Astrocyte of the spinal cord (primary cell): Measurements from ENCODE around the gene GPR108.

ENCODE experiments used
- DNase-seq: peaks from one replicate; pipeline ENCODE4 v3.0.0; 2011; ENCODE audit warnings: low read depth, low spot score
- H3K4me3 ChIP-seq: 2 replicates; pipeline ENCODE4 v1.5.1; 2011; ENCODE audit warnings: low read depth, mild to moderate bottlenecking, low read length, moderate library complexity
- in situ Hi-C: cut with HindIII; loops from 2 replicates; pipeline ENCODE4 v1.10.0; 2017; ENCODE audit warnings: low sequenced_read_pairs
- TF ChIP-seq, protein P1 (sequence below): IDR thresholded peaks from 2 replicates; pipeline ENCODE4 v1.5.1; 2012; ENCODE audit warnings: low read depth, mild to moderate bottlenecking, low read length, inconsistent platforms

The GPR108 gene

DNA sequence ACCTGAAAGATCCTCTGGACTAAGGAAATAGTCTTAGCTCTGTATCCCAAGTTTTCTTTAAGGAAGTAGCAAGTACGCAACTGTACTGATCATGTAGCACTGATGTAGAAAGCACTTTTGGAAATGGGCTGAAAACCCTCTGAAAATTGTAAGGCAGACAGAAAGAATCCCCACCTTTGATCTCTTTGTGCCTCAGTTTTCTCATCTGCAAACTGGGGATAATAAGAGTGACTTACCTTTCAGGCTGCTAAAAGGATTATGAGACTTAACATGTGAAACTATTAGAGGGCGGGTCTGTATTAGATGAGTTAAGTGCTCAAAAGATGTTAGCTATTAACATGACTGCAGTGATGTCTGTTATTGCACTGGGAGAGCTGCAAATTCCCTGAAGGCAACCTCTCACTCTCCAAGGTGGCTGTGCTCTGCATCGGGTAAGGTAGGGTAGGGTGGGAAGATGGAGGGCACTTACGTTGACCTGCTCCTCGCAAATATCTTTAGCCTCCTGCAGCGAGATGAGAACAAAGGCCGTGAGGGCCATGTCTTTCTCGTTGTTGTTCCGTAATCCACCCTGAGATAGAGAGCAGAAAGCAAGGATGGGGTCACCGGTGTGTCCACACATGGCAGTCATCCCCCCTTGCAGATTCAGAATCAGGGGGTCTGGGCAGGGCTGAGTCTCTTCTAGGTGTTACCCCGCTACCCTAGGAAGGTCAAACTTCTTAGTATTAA lies 47.1 kb downstream of the GPR108 start:
- TF ChIP-seq, protein P1, sequence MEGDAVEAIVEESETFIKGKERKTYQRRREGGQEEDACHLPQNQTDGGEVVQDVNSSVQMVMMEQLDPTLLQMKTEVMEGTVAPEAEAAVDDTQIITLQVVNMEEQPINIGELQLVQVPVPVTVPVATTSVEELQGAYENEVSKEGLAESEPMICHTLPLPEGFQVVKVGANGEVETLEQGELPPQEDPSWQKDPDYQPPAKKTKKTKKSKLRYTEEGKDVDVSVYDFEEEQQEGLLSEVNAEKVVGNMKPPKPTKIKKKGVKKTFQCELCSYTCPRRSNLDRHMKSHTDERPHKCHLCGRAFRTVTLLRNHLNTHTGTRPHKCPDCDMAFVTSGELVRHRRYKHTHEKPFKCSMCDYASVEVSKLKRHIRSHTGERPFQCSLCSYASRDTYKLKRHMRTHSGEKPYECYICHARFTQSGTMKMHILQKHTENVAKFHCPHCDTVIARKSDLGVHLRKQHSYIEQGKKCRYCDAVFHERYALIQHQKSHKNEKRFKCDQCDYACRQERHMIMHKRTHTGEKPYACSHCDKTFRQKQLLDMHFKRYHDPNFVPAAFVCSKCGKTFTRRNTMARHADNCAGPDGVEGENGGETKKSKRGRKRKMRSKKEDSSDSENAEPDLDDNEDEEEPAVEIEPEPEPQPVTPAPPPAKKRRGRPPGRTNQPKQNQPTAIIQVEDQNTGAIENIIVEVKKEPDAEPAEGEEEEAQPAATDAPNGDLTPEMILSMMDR, result no peak
- no peak for DNase-seq
- in situ Hi-C loops, result no loop called here
- no peak overlapping the region for H3K4me3 ChIP-seq

DNA sequence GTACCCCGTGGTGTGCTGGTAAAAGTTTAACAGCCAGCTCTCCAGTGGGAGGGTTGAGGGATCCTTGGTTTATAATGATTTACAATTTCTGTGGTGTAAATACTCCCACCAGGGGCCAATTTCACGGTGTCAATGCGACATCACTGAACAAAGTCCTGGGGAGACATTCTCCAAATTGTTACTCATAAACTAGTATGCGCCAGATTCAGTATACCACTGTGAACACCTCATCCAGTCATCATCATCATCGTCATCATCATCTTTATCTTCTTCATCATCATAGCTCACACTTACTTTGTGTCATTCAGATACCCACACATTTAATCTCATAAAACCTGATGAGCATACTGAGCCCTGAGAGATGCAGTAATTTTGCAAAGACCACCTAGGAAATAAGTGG lies 50.3 kb downstream of the GPR108 start:
- H3K4me3 ChIP-seq, result no peak overlapping the region
- in situ Hi-C loops, result no loop called here
- TF ChIP-seq, protein P1, result no peak
- no peak for DNase-seq

DNA sequence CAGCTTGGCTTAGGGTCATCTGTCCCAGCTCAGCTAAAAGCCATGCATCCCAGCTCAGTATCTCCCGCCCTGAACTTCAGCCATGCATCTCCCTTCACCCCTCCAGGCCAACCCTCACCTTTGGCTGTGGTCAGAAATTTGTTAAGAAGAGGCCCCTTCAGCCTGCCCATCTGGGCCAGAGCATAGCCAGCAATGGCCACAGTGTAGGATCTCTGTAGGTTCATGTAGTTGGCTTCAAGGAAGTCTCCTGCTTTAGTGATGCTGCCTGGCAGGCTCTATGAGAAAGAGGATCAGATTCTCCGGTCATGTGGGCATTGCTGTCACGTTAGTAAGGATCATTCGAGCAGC lies 50.8 kb downstream of the GPR108 start:
- in situ Hi-C loops, result no loop called here
- no peak overlapping the region for H3K4me3 ChIP-seq
- TF ChIP-seq, protein P1, result no peak
- DNase-seq, result no peak

DNA sequence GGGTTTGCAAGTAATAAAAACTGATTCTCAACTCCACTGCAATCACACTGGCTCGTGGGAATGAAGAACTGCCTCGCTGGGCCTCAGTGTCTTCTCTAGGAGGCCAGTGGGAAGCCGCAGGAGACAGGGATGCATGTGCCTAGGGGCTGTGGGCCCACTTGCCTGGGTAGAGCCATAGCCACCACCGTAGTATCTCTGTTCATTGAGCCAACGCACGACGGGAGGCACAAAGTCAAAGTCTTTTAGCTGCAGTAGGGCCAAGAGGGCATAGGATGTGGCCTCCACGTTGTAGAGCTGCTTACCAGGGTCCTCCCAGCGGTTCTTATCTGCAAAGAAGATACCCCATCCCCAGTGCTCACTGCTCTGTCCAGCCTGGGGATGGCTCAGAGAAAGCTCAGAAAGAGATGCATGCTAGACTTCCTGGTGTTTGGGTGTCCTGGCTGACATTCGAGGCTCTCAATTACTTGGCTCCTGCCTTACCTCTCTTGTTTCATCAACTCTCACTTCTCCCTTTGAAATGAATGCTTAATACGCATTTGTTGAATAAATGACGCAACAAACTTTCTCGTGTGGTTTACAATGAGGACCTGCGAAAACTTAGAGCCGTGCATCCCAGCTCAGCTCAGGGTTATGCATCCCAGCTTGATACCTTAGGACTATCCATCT lies 51.3 kb downstream of the GPR108 start:
- TF ChIP-seq, protein P1, result no peak
- H3K4me3 ChIP-seq, result no peak overlapping the region
- DNase-seq, result no peak
- in situ Hi-C loops, result no loop called here

DNA sequence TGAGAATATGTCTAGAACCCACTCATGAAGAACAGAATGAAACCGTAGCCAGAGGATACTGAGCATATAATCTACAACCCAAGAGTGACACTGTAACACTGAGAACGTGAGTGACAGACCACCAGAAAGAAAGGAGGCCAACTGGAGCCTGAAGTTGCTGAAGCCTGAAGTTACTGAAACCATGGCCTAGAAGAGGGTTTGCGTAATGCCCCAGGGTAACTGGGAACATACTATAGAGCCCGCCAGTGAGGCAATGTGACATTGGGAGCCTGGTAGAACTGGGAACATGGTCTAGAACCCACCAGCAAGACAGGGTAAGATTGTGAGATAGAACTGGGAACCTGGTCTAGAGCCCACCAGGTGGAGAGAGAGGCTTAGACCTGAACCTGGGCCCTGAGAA lies 51.9 kb downstream of the GPR108 start:
- in situ Hi-C loops, result no loop called here
- no peak for DNase-seq
- TF ChIP-seq, protein P1, result no peak
- H3K4me3 ChIP-seq, result no peak overlapping the region

DNA sequence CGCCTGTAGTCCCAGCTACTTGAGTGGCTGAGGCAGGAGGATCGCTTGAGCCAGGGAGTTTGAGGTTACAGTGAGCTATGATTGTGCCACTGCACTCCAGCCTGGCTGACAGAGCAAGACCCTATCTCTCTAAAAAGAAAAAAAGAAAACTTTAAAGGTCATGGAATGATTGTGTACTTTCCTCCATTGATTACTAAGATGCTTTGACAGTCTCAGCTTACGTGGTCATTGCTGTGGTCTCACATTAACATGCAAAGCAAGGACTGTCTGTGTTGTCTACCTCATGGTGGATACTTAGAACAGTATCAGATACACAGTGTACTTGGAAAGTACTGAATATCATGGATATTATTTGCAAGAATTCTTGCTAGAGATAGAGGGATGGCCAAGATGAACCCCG lies 53.4 kb downstream of the GPR108 start:
- in situ Hi-C loops, result no loop called here
- TF ChIP-seq, protein P1, result no peak
- DNase-seq, result no peak
- no peak overlapping the region for H3K4me3 ChIP-seq
